Inferior parietal cortex (tissue), 1 donor: ENCODE data around the gene ASB16.
A peak's percentile ranks its signal among the peaks of the same experiment; 100 is the strongest.

Source experiments
- DNase-seq: peaks from one replicate; pipeline ENCODE4 v3.0.0-alpha.2; 2016; ENCODE audit errors: extremely low spot score

The ASB16 gene

GRCh38 chr17:44222112-44222869, 51.8 kb downstream of the ASB16 start:
- DNase-seq = peak; percentile 81

GRCh38 chr17:44223541-44224071, 53.1 kb downstream of the ASB16 start:
- DNase-seq = no peak
